Ovary (tissue), 9 donors: ENCODE data around the gene ROBO1. TPM values are rescaled to one million over a fixed set of nuclear protein-coding genes. Genes with fewer than 3 reads are reported as not detected.

Experiments
- DNase-seq, 5 donors: peaks; one replicate each; pipeline ENCODE4 v3.0.0-alpha.2; 2019 to 2020
- H3K27ac ChIP-seq, 2 donors: fragments of 200-600 bp; one replicate each; pipeline versions ENCODE4 v1.5.1 to v1.8.0; 2019 to 2022
- H3K27me3 ChIP-seq: fragments of 200-600 bp; one replicate; pipeline ENCODE4 v1.8.0; 2022
- H3K36me3 ChIP-seq: fragments of 200-600 bp; sonication (generic); one replicate; pipeline ENCODE4 v1.5.1; 2019
- H3K4me1 ChIP-seq: one replicate; pipeline ENCODE4 v1.8.1; 2013; ENCODE audit warnings: mild to moderate bottlenecking, moderate library complexity; ENCODE audit not compliant: insufficient read depth
- H3K4me3 ChIP-seq: fragments of 200-600 bp; sonication (generic); one replicate; pipeline ENCODE4 v1.5.1; 2017
- H3K9me3 ChIP-seq, 2 donors: fragments of 200-600 bp in 1 of 2; sonication (generic) in 1 of 2; one replicate each; pipeline versions ENCODE4 v1.5.1 to v1.8.1; 2013 to 2019; ENCODE audit warnings: mild to moderate bottlenecking in 1 of 2, moderate library complexity in 1 of 2
- CTCF ChIP-seq, 3 donors: fragments of 450-650 bp in 2 of 3; fragments of 200-600 bp in 1 of 3; IDR thresholded peaks; one replicate each; pipeline versions ENCODE4 v1.5.1 to v1.8.0; 2016 to 2022; ENCODE audit warnings: antibody characterized with exemption in 3 of 3, mild to moderate bottlenecking in 1 of 3
- EP300 ChIP-seq: sonication (generic); formaldehyde crosslinking; IDR thresholded peaks from one replicate; pipeline ENCODE4 v1.6.1; 2017; ENCODE audit warnings: antibody characterized with exemption
- POLR2A ChIP-seq: fragments of 450-650 bp; IDR thresholded peaks from one replicate; pipeline ENCODE4 v1.6.1; 2017; ENCODE audit warnings: antibody characterized with exemption, mild to moderate bottlenecking, moderate library complexity
- WGBS, 3 donors: extraction: QIAGEN DNeasy Blood & Tissue Kit in 1 of 3; methylation state at CpG; one replicate each; pipeline versions ENCODE4 v1.1.5 to v1.1.7; 2013 to 2017; 5-methylcytosine and 5-hydroxymethylcytosine counted together
- intact Hi-C, 4 donors: fragments of 100-400 bp; cut with DNase I; formaldehyde crosslinking; loops; one replicate each; pipeline versions ENCODE4 v1.11.0 to v1.15.1; 2022 to 2023
- polyA plus RNA-seq, 2 donors: library from polyadenylated mRNA; stranded (reverse); fragments of 200-250 nt in 1 of 2; fragments of 350-450 nt in 1 of 2; fragmentation: Illumina TruSeq in 1 of 2; extraction: RNeasy Lipid Tissue Mini Kit (QIAGEN cat#74804) in 1 of 2; gene quantifications; one replicate each; pipeline ENCODE4 v1.2.3, GENCODE V29; 2013 to 2014
- total RNA-seq, 7 donors: library from RNA; depleted of rRNA in 2 of 7; stranded (reverse); fragments of >200 nt in 2 of 7; fragmentation: NEBNext Ultra II Directional in 3 of 7; extraction: Animal tissue kit (Norgen Biotek cat#: 25700) in 3 of 7; gene quantifications; one replicate each; pipeline versions ENCODE4 v1.1.0 to v1.2.4, GENCODE V29; 2016 to 2023
- donor health status: DM: no; HTN: no; CAD: no; lungs with moderate emphysema.
- donor health status: DM: no; HTN: no; CAD: no.
- donor health status: Bipolar disorder and iron deficiency.
- donor health status: DM: yes; HTN: yes; CAD: no.
- donor health status: DM: no; HTN: no; CAD: no.
- donor health status: DM: yes; HTN: yes; CAD: no.

The ROBO1 gene
- total and polyA plus RNA-seq, 9 donors: 17.2 to 49.5 (median 29.0) TPM

- Histone ChIP-seq H3K4me3 (peak overlapping the region; percentile 89), H3K27ac (peak overlapping the region; percentile 89 to 91), H3K36me3 (no peaks in the 10 kb centered on the region), H3K4me1 (peaks cover 3% of the 10 kb centered on the region), H3K27me3 (no peaks in the 10 kb centered on the region), H3K9me3 (no peaks in the 10 kb centered on the region)
- 0 to 1% (median 0%) methylated on average over 15 of the region's 15 CpGs for WGBS, 3 donors
- no peak for TF ChIP-seq EP300
- no peak for TF ChIP-seq CTCF (IDR thresholded peaks at IDR 0.05)
- no peak for TF ChIP-seq POLR2A
- intact Hi-C loops: no loop called here
- DNase-seq: peak in 1 of 5 donors; percentile 15
Observed at GRCh38 chr3:79018265-79018664, 749.5 kb downstream of the ROBO1 start.

GRCh38 chr3:79016587-79017376, 751.0 kb downstream of the ROBO1 start:
- H3K27me3 ChIP-seq: no peaks in the 10 kb centered on the region
- 15 to 21% (median 16%) methylated on average over 8 of the region's 8 CpGs for WGBS, 3 donors
- H3K4me1 ChIP-seq: peaks cover 3% of the 10 kb centered on the region
- no peak for DNase-seq
- intact Hi-C loops: no loop called here
- TF ChIP-seq CTCF (IDR thresholded peaks at IDR 0.05) (no peak), POLR2A (no peak), EP300 (no peak)
- peak overlapping the region; percentile 89 for H3K4me3 ChIP-seq
- H3K9me3 ChIP-seq: no peaks in the 10 kb centered on the region
- no peaks in the 10 kb centered on the region for H3K36me3 ChIP-seq
- H3K27ac ChIP-seq: no peak overlapping the region

- Histone ChIP-seq H3K36me3 (no peaks in the 10 kb centered on the region), H3K4me1 (peaks cover 3% of the 10 kb centered on the region), H3K9me3 (no peaks in the 10 kb centered on the region), H3K27ac (no peak overlapping the region), H3K27me3 (no peaks in the 10 kb centered on the region), H3K4me3 (no peak overlapping the region)
- WGBS, 3 donors: 86 to 93% (median 86%) methylated on average over 1 of the region's 1 CpG
- intact Hi-C loops: no loop called here
- no peak for TF ChIP-seq EP300
- no peak for TF ChIP-seq POLR2A
- no peak for TF ChIP-seq CTCF (IDR thresholded peaks at IDR 0.05)
- DNase-seq: no peak
Observed at GRCh38 chr3:79015854-79016253, 751.9 kb downstream of the ROBO1 start.

GRCh38 chr3:79012946-79013362, 754.8 kb downstream of the ROBO1 start:
- Histone ChIP-seq H3K27me3 (no peaks in the 10 kb centered on the region), H3K9me3 (no peaks in the 10 kb centered on the region), H3K4me1 (peaks cover 3% of the 10 kb centered on the region), H3K27ac (no peak overlapping the region), H3K36me3 (no peaks in the 10 kb centered on the region), H3K4me3 (no peak overlapping the region)
- intact Hi-C loops: no loop called here
- TF ChIP-seq POLR2A (no peak), CTCF (IDR thresholded peaks at IDR 0.05) (no peak), EP300 (no peak)
- 60 to 74% (median 72%) methylated on average over 2 of the region's 2 CpGs for WGBS, 3 donors
- DNase-seq: no peak
